GM21825 (cell line): ENCODE results near the gene BFSP1.

Experiments
- ATAC-seq: cut with Tn5 transposase; IDR thresholded peaks from one replicate; pipeline ENCODE4 v1.9.1; 2021; ENCODE audit warnings: mild to moderate bottlenecking, moderate library complexity; ENCODE audit not compliant: unreplicated experiment

Gene BFSP1

GRCh38 chr20:17524560-17524959 is 6.6 kb downstream of the BFSP1 start:
- no peak for ATAC-seq

- no peak for ATAC-seq
These were observed 7.9 kb downstream of the BFSP1 start for GRCh38 chr20:17523326-17523725.

- ATAC-seq, result no peak
These were observed 8.7 kb downstream of the BFSP1 start for GRCh38 chr20:17522528-17522927.

- no peak for ATAC-seq
These were observed 10.6 kb downstream of the BFSP1 start for GRCh38 chr20:17520583-17520982.

- no peak for ATAC-seq
These were observed 11.4 kb downstream of the BFSP1 start for GRCh38 chr20:17519606-17520285.

- ATAC-seq, result no peak
These were observed 12.7 kb downstream of the BFSP1 start for GRCh38 chr20:17518339-17519052.

- no peak for ATAC-seq
These were observed 16.1 kb downstream of the BFSP1 start for GRCh38 chr20:17515053-17515452.

GRCh38 chr20:17513939-17514338 is 17.2 kb downstream of the BFSP1 start:
- ATAC-seq, result no peak

GRCh38 chr20:17511401-17511800 is 19.8 kb downstream of the BFSP1 start:
- ATAC-seq, result no peak

- ATAC-seq, result no peak
These were observed 20.6 kb downstream of the BFSP1 start for GRCh38 chr20:17510548-17510947.

GRCh38 chr20:17508756-17509155 is 22.4 kb downstream of the BFSP1 start:
- no peak for ATAC-seq

- no peak for ATAC-seq
These were observed 23.6 kb downstream of the BFSP1 start for GRCh38 chr20:17507531-17507930.

GRCh38 chr20:17507032-17507431 is 24.1 kb downstream of the BFSP1 start:
- ATAC-seq, result no peak

- no peak for ATAC-seq
These were observed 25.3 kb downstream of the BFSP1 start for GRCh38 chr20:17505636-17506517.

- peak; percentile 80 for ATAC-seq
These were observed 26.1 kb downstream of the BFSP1 start for GRCh38 chr20:17504898-17505635.

GRCh38 chr20:17504066-17504897 is 26.9 kb downstream of the BFSP1 start:
- peak; percentile 15 for ATAC-seq

- no peak for ATAC-seq
These were observed 27.7 kb downstream of the BFSP1 start for GRCh38 chr20:17503301-17504065.

- ATAC-seq, result no peak
These were observed 29.1 kb downstream of the BFSP1 start for GRCh38 chr20:17502105-17502504.

- no peak for ATAC-seq
These were observed 29.5 kb downstream of the BFSP1 start for GRCh38 chr20:17501701-17502100.
